Caco-2 (cell line): Measurements from ENCODE around the gene ZNF408. TPM values are rescaled to one million over a fixed set of nuclear protein-coding genes. Genes with fewer than 3 reads are reported as not detected.

Experiments used
- BruUV-seq: library from RNA; stranded (reverse); fragments of 400-500 nt; replicated peaks from 2 replicates; lab custom pipeline; 2021; lab: Mats Ljungman, UMichigan
- CTCF ChIA-PET: fragments of 300-600 bp; sonication (Branson Sonifier 250); formaldehyde crosslinking; loops from one replicate; lab custom pipeline; 2022; ENCODE audit warnings: antibody characterized with exemption; lab: Charles Lee
- POLR2A ChIA-PET: fragments of 300-600 bp; sonication (Branson Sonifier 250); formaldehyde crosslinking; loops from one replicate; lab custom pipeline; 2022; ENCODE audit warnings: antibody characterized with exemption; lab: Charles Lee
- DNase-seq, 2 experiments: peaks; one replicate each; pipeline versions ENCODE4 v3.0.0 to v3.0.0-alpha.2; 2020 to 2022
- H3K27me3 ChIP-seq: replicated peaks from 2 replicates; pipeline ENCODE4 v1.6.0; 2011; ENCODE audit warnings: low read length; ENCODE audit not compliant: control insufficient read depth, insufficient read depth
- H3K36me3 ChIP-seq: 2 replicates; pipeline ENCODE4 v1.5.1; 2011; ENCODE audit warnings: low read length; ENCODE audit not compliant: control insufficient read depth, insufficient read depth
- H3K4me1 ChIP-seq: fragments of 250-450 bp; sonication (Bioruptor Pico); 2 replicates; pipeline ENCODE4 v1.5.1; 2020; ENCODE audit warnings: mild to moderate bottlenecking
- H3K4me3 ChIP-seq: 2 replicates; pipeline ENCODE4 v1.5.1; 2011; ENCODE audit warnings: low read depth, mild to moderate bottlenecking, control low read depth, low read length
- H3K9me3 ChIP-seq: fragments of 250-450 bp; sonication (Bioruptor Pico); 2 replicates; pipeline ENCODE4 v1.5.1; 2020; ENCODE audit warnings: mild to moderate bottlenecking, moderate library complexity
- H3K27ac Mint-ChIP-seq: one replicate; pipeline ENCODE4 v1.8.0; 2022; ENCODE audit warnings: mixed read lengths; ENCODE audit not compliant: unreplicated experiment
- H3K27me3 Mint-ChIP-seq: one replicate; pipeline ENCODE4 v1.8.0; 2022; ENCODE audit warnings: mixed read lengths; ENCODE audit not compliant: insufficient read depth, unreplicated experiment
- H3K36me3 Mint-ChIP-seq: one replicate; pipeline ENCODE4 v1.8.0; 2022; ENCODE audit warnings: mild to moderate bottlenecking, mixed read lengths; ENCODE audit not compliant: insufficient read depth, unreplicated experiment
- H3K4me1 Mint-ChIP-seq: one replicate; pipeline ENCODE4 v1.8.0; 2022; ENCODE audit warnings: low read depth, mixed read lengths; ENCODE audit not compliant: unreplicated experiment
- H3K4me3 Mint-ChIP-seq: one replicate; pipeline ENCODE4 v1.8.0; 2022; ENCODE audit warnings: mild to moderate bottlenecking, moderate library complexity, mixed read lengths; ENCODE audit not compliant: unreplicated experiment
- H3K9me3 Mint-ChIP-seq: one replicate; pipeline ENCODE4 v1.8.0; 2022; ENCODE audit warnings: mixed read lengths; ENCODE audit not compliant: unreplicated experiment
- CTCF ChIP-seq, 2 experiments: fragments of 200-600 bp in 1 of 2; IDR thresholded peaks; 1 replicate in 1 of 2; 2 replicates in 1 of 2; pipeline versions ENCODE4 v1.5.1 to v1.8.0; 2011 to 2022; ENCODE audit warnings: antibody characterized with exemption in 1 of 2, control low read depth in 1 of 2, inconsistent platforms in 1 of 2, low read depth in 1 of 2, low read length in 1 of 2, mild to moderate bottlenecking in 1 of 2, moderate library complexity in 1 of 2; ENCODE audit not compliant: insufficient read depth in 1 of 2, severe bottlenecking in 1 of 2, unreplicated experiment in 1 of 2
- intact Hi-C: fragments of 100-400 bp; cut with micrococcal nuclease; formaldehyde crosslinking; loops from one replicate; pipeline ENCODE4 v1.10.0; 2022; ENCODE audit not compliant: unreplicated experiment
- total RNA-seq: library from RNA; stranded (reverse); gene quantifications from 2 replicates; pipeline ENCODE4 v1.2.3, GENCODE V29; 2022

The ZNF408 gene
- total RNA-seq, 1 experiment from 2014 or later = 23.3 TPM

- ChIA-PET POLR2A (interaction anchor here (0.5 to 2.2 kb wide), 4 partner anchors 17 to 63 kb away, joined by 3 to 13 read pairs (median 4); partner anchors contain the start of genes ARHGAP1 and ZNF408), CTCF (interaction anchor here (1.2 to 1.5 kb wide), 2 partner anchors 75 to 185 kb away, joined by 3 to 4 read pairs; no protein-coding TSS in a partner anchor)
- no peaks in the 10 kb centered on the region for H3K9me3 ChIP-seq
- H3K27me3 ChIP-seq = no peaks in the 10 kb centered on the region
- DNase-seq = peak; percentile 79 to 81
- peaks cover 2% of the 10 kb centered on the region for H3K36me3 ChIP-seq
- Mint-ChIP-seq H3K9me3 (no peaks in the 10 kb centered on the region), H3K27ac (peak overlapping the region; percentile 68), H3K27me3 (no peaks in the 10 kb centered on the region), H3K4me1 (peaks cover 12% of the 10 kb centered on the region), H3K36me3 (peaks cover 50% of the 10 kb centered on the region), H3K4me3 (no peak overlapping the region)
- H3K4me1 ChIP-seq = peaks cover 22% of the 10 kb centered on the region
- H3K4me3 ChIP-seq = no peak overlapping the region
- no TSS peak for BruUV-seq
- intact Hi-C loops = no loop called here
- no peak for TF ChIP-seq CTCF (IDR thresholded peaks at IDR 0.05; ENCODE audit: insufficient read depth in 1 of 2, low read depth in 1 of 2, low read length in 1 of 2, severe bottlenecking in 1 of 2, unreplicated experiment in 1 of 2)
Observed at GRCh38 chr11:46674463-46675287, 26.2 kb upstream of the ZNF408 start.

GRCh38 chr11:46675288-46675851, 25.5 kb upstream of the ZNF408 start:
- Mint-ChIP-seq H3K4me3 (no peak overlapping the region), H3K27ac (peak overlapping the region; percentile 68), H3K9me3 (no peaks in the 10 kb centered on the region), H3K4me1 (peaks cover 12% of the 10 kb centered on the region), H3K36me3 (peaks cover 46% of the 10 kb centered on the region), H3K27me3 (no peaks in the 10 kb centered on the region)
- Histone ChIP-seq H3K9me3 (no peaks in the 10 kb centered on the region), H3K36me3 (peaks cover 3% of the 10 kb centered on the region), H3K4me3 (no peak overlapping the region), H3K4me1 (peaks cover 22% of the 10 kb centered on the region), H3K27me3 (no peaks in the 10 kb centered on the region)
- no TSS peak for BruUV-seq
- POLR2A ChIA-PET = interaction anchor here (0.5 to 2.2 kb wide), 4 partner anchors 17 to 64 kb away, joined by 3 to 13 read pairs (median 4); partner anchors contain the start of genes ARHGAP1 and ZNF408
- no peak for TF ChIP-seq CTCF (IDR thresholded peaks at IDR 0.05; ENCODE audit: insufficient read depth in 1 of 2, low read depth in 1 of 2, low read length in 1 of 2, severe bottlenecking in 1 of 2, unreplicated experiment in 1 of 2)
- intact Hi-C loops = no loop called here
- CTCF ChIA-PET = interaction anchor here (1.2 to 1.5 kb wide), 2 partner anchors 75 to 185 kb away, joined by 3 to 4 read pairs; no protein-coding TSS in a partner anchor
- no peak for DNase-seq

DNA sequence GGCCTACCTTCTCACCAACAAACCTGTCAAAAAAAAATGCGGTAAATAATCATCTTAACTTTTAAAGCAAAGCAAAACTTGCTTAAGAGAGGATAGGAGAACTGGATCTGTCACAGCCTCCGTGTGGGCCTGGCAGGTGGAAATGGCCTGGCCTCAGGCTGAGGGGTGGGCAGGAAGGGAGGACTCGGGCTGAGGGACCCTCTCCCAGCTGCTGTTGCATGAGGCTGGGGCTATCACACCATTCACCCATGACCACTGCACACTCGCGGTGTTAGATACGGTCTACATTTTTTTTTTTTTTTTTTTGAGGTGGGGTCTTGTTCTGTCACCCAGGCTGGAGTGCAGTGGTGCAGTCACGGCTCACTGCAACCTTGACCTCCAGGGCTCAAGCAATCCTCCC, 24.9 kb upstream of the ZNF408 start:
- no peak for DNase-seq
- no TSS peak for BruUV-seq
- Histone ChIP-seq H3K27me3 (no peaks in the 10 kb centered on the region), H3K4me3 (no peak overlapping the region), H3K36me3 (peaks cover 3% of the 10 kb centered on the region), H3K9me3 (no peaks in the 10 kb centered on the region), H3K4me1 (peaks cover 22% of the 10 kb centered on the region)
- intact Hi-C loops = no loop called here
- ChIA-PET POLR2A (interaction anchor here (0.7 kb wide), 1 partner anchor 126 kb away, joined by 11 read pairs; no protein-coding TSS in a partner anchor), CTCF (no interaction called here)
- H3K36me3 Mint-ChIP-seq = peaks cover 46% of the 10 kb centered on the region
- peaks cover 12% of the 10 kb centered on the region for H3K4me1 Mint-ChIP-seq
- no peaks in the 10 kb centered on the region for H3K9me3 Mint-ChIP-seq
- no peaks in the 10 kb centered on the region for H3K27me3 Mint-ChIP-seq
- H3K27ac Mint-ChIP-seq = no peak overlapping the region
- no peak overlapping the region for H3K4me3 Mint-ChIP-seq
- TF ChIP-seq CTCF (IDR thresholded peaks at IDR 0.05; ENCODE audit: insufficient read depth in 1 of 2, low read depth in 1 of 2, low read length in 1 of 2, severe bottlenecking in 1 of 2, unreplicated experiment in 1 of 2) = no peak
